ENCODE measurements around the gene ADI1. TPM values are rescaled to one million over a fixed set of nuclear protein-coding genes. Genes with fewer than 3 reads are reported as not detected.

The ADI1 gene
- total RNA-seq, 1 donor from 2014 or later, result 36.0 TPM

GRCh38 chr2:3480352-3481010 is 38.9 kb downstream of the ADI1 start:
- Mint-ChIP-seq H3K36me3 (ENCODE audit: low read depth) (peaks cover 10% of the 10 kb centered on the region), H3K9me3 (no peaks in the 10 kb centered on the region), H3K4me1 (ENCODE audit: low read depth) (no peaks in the 10 kb centered on the region), H3K27ac (no peak overlapping the region), H3K27me3 (ENCODE audit: insufficient read depth) (no peaks in the 10 kb centered on the region), H3K4me3 (no peak overlapping the region)
- intact Hi-C loops (cut with micrococcal nuclease), result no loop called here
- no peak for DNase-seq (ENCODE audit: low spot score)

GRCh38 chr2:3479430-3480320 is 39.7 kb downstream of the ADI1 start:
- Mint-ChIP-seq H3K9me3 (no peaks in the 10 kb centered on the region), H3K36me3 (ENCODE audit: low read depth) (peaks cover 9% of the 10 kb centered on the region), H3K4me3 (no peak overlapping the region), H3K4me1 (ENCODE audit: low read depth) (no peaks in the 10 kb centered on the region), H3K27ac (no peak overlapping the region), H3K27me3 (ENCODE audit: insufficient read depth) (no peaks in the 10 kb centered on the region)
- DNase-seq (ENCODE audit: low spot score), result no peak
- intact Hi-C loops (cut with micrococcal nuclease), result no loop called here

GRCh38 chr2:3478846-3479385 is 40.4 kb downstream of the ADI1 start:
- Mint-ChIP-seq H3K4me3 (no peak overlapping the region), H3K27me3 (ENCODE audit: insufficient read depth) (no peaks in the 10 kb centered on the region), H3K27ac (no peak overlapping the region), H3K4me1 (ENCODE audit: low read depth) (no peaks in the 10 kb centered on the region), H3K9me3 (no peaks in the 10 kb centered on the region), H3K36me3 (ENCODE audit: low read depth) (peaks cover 9% of the 10 kb centered on the region)
- intact Hi-C loops (cut with micrococcal nuclease), result no loop called here
- no peak for DNase-seq (ENCODE audit: low spot score)

GRCh38 chr2:3476985-3477327 is 42.4 kb downstream of the ADI1 start:
- DNase-seq (ENCODE audit: low spot score), result no peak
- intact Hi-C loops (cut with micrococcal nuclease), result no loop called here
- H3K36me3 Mint-ChIP-seq (ENCODE audit: low read depth), result peaks cover 19% of the 10 kb centered on the region

GRCh38 chr2:3476321-3476984 is 42.9 kb downstream of the ADI1 start:
- H3K36me3 Mint-ChIP-seq (ENCODE audit: low read depth), result peaks cover 19% of the 10 kb centered on the region
- H3K4me1 Mint-ChIP-seq (ENCODE audit: low read depth), result no peaks in the 10 kb centered on the region
- H3K27ac Mint-ChIP-seq, result no peak overlapping the region
- DNase-seq (ENCODE audit: low spot score), result no peak
- intact Hi-C loops (cut with micrococcal nuclease), result no loop called here
- H3K4me3 Mint-ChIP-seq, result no peak overlapping the region
- no peaks in the 10 kb centered on the region for H3K9me3 Mint-ChIP-seq
- no peaks in the 10 kb centered on the region for H3K27me3 Mint-ChIP-seq (ENCODE audit: insufficient read depth)

More at GRCh38 chr2:3476985-3477327, 42.4 kb downstream of the ADI1 start:
- no peaks in the 10 kb centered on the region for H3K27me3 Mint-ChIP-seq (ENCODE audit: insufficient read depth)
- no peak overlapping the region for H3K27ac Mint-ChIP-seq
- no peaks in the 10 kb centered on the region for H3K4me1 Mint-ChIP-seq (ENCODE audit: low read depth)
- H3K4me3 Mint-ChIP-seq, result no peak overlapping the region
- no peaks in the 10 kb centered on the region for H3K9me3 Mint-ChIP-seq

- Mint-ChIP-seq H3K36me3 (ENCODE audit: low read depth) (peaks cover 19% of the 10 kb centered on the region), H3K27me3 (ENCODE audit: insufficient read depth) (no peaks in the 10 kb centered on the region), H3K9me3 (no peaks in the 10 kb centered on the region), H3K27ac (no peak overlapping the region), H3K4me3 (no peak overlapping the region), H3K4me1 (ENCODE audit: low read depth) (no peaks in the 10 kb centered on the region)
- intact Hi-C loops (cut with micrococcal nuclease), result no loop called here
- no peak for DNase-seq (ENCODE audit: low spot score)
Observed at GRCh38 chr2:3475771-3476170, 43.6 kb downstream of the ADI1 start.

GRCh38 chr2:3472966-3473365 is 46.4 kb downstream of the ADI1 start:
- Mint-ChIP-seq H3K4me3 (no peak overlapping the region), H3K4me1 (ENCODE audit: low read depth) (no peaks in the 10 kb centered on the region), H3K27ac (no peak overlapping the region), H3K27me3 (ENCODE audit: insufficient read depth) (no peaks in the 10 kb centered on the region), H3K9me3 (no peaks in the 10 kb centered on the region), H3K36me3 (ENCODE audit: low read depth) (peaks cover 24% of the 10 kb centered on the region)
- DNase-seq (ENCODE audit: low spot score), result no peak
- intact Hi-C loops (cut with micrococcal nuclease), result no loop called here

- H3K4me1 Mint-ChIP-seq (ENCODE audit: low read depth), result no peaks in the 10 kb centered on the region
- no peak overlapping the region for H3K4me3 Mint-ChIP-seq
- H3K9me3 Mint-ChIP-seq, result no peaks in the 10 kb centered on the region
- intact Hi-C loops (cut with micrococcal nuclease), result no loop called here
- H3K27ac Mint-ChIP-seq, result no peak overlapping the region
- H3K36me3 Mint-ChIP-seq (ENCODE audit: low read depth), result peaks cover 26% of the 10 kb centered on the region
- no peaks in the 10 kb centered on the region for H3K27me3 Mint-ChIP-seq (ENCODE audit: insufficient read depth)
- no peak for DNase-seq (ENCODE audit: low spot score)
Observed at GRCh38 chr2:3472296-3472695, 47.0 kb downstream of the ADI1 start.

GRCh38 chr2:3470856-3471737 is 48.2 kb downstream of the ADI1 start:
- Mint-ChIP-seq H3K9me3 (no peaks in the 10 kb centered on the region), H3K27ac (no peak overlapping the region), H3K27me3 (ENCODE audit: insufficient read depth) (no peaks in the 10 kb centered on the region), H3K4me1 (ENCODE audit: low read depth) (no peaks in the 10 kb centered on the region), H3K36me3 (ENCODE audit: low read depth) (peaks cover 25% of the 10 kb centered on the region), H3K4me3 (no peak overlapping the region)
- DNase-seq (ENCODE audit: low spot score), result no peak
- intact Hi-C loops (cut with micrococcal nuclease), result no loop called here

GRCh38 chr2:3470166-3470651 is 49.1 kb downstream of the ADI1 start:
- intact Hi-C loops (cut with micrococcal nuclease), result no loop called here
- H3K9me3 Mint-ChIP-seq, result no peaks in the 10 kb centered on the region
- DNase-seq (ENCODE audit: low spot score), result no peak
- H3K4me1 Mint-ChIP-seq (ENCODE audit: low read depth), result no peaks in the 10 kb centered on the region
- no peaks in the 10 kb centered on the region for H3K27me3 Mint-ChIP-seq (ENCODE audit: insufficient read depth)
- peaks cover 24% of the 10 kb centered on the region for H3K36me3 Mint-ChIP-seq (ENCODE audit: low read depth)
- H3K27ac Mint-ChIP-seq, result no peak overlapping the region
- no peak overlapping the region for H3K4me3 Mint-ChIP-seq

- Mint-ChIP-seq H3K4me3 (no peak overlapping the region), H3K9me3 (no peaks in the 10 kb centered on the region), H3K4me1 (ENCODE audit: low read depth) (no peaks in the 10 kb centered on the region), H3K27ac (no peak overlapping the region), H3K36me3 (ENCODE audit: low read depth) (peaks cover 24% of the 10 kb centered on the region), H3K27me3 (ENCODE audit: insufficient read depth) (no peaks in the 10 kb centered on the region)
- DNase-seq (ENCODE audit: low spot score), result no peak
- intact Hi-C loops (cut with micrococcal nuclease), result loop anchor here (10.0 kb wide), 1 partner anchor 295 kb away; no protein-coding TSS in a partner anchor
Observed at GRCh38 chr2:3469486-3469885, 49.8 kb downstream of the ADI1 start.

All from activated T-helper 1 cell treated with anti-CD3 and anti-CD28 coated beads, Interleukin-12 subunit alpha, Interleukin-12 subunit beta, Interleukin-2, Interleukin-4 antibody, amounts not matched to agents 30 ng/mL and 10 ng/mL and 1 ng/mL, durations not matched to agents 14 hours and 24 hours and 36 hours (primary cell).